Measurements from ENCODE around the gene ZFYVE27. TPM values are rescaled to one million over a fixed set of nuclear protein-coding genes. Genes with fewer than 3 reads are reported as not detected.

Gene ZFYVE27
- total RNA-seq, 1 experiment from 2014 or later: 31.7 TPM

DNA sequence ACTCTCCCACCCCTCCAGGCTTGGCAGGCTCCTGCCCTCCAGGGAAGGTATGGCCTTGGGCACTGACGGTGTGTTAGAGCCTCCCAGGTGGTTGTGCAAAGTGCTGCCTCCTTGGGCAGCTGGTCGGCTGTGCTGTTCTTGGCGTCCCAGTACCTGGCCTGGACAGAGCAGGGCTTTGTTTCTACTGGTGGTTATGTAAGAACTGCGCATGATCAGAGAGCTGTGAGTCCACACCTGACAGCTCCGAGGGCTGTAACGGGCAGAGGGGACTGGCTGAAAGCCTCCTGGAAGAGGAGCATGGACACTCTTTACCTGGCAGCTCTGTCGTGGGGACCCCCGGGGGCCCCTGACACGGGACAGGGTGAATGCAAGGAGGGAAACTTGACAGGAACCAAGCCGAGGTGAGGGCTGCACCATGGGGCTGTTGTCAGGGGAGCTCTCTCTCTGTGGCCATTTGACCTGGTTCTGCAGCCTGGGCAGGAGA lies 37.9 kb downstream of the ZFYVE27 start:
- peaks cover 6% of the 10 kb centered on the region for H3K4me1 ChIP-seq (ENCODE audit: insufficient read depth, low read length, poor library complexity, severe bottlenecking)
- no peak overlapping the region for H3K4me3 ChIP-seq (ENCODE audit: low read depth, low read length, poor library complexity, severe bottlenecking)
- ChIA-PET CTCF (interaction anchor here (0.8 kb wide), 1 partner anchor 14 kb away, joined by 3 read pairs; no protein-coding TSS in a partner anchor), POLR2A (ENCODE audit: low non-redundant PET) (no interaction called here)
- H3K27me3 ChIP-seq (replicated peaks; ENCODE audit: insufficient read depth, low read depth, low read length, poor library complexity): peaks cover 39% of the 10 kb centered on the region
- H3K36me3 ChIP-seq (ENCODE audit: insufficient read depth, low read length, poor library complexity, severe bottlenecking): no peaks in the 10 kb centered on the region
- TF ChIP-seq EZH2 (IDR thresholded peaks at IDR 0.05; ENCODE audit: borderline replicate concordance, low read depth, low read length, poor library complexity, severe bottlenecking): no peak
- TF ChIP-seq, protein P1, sequence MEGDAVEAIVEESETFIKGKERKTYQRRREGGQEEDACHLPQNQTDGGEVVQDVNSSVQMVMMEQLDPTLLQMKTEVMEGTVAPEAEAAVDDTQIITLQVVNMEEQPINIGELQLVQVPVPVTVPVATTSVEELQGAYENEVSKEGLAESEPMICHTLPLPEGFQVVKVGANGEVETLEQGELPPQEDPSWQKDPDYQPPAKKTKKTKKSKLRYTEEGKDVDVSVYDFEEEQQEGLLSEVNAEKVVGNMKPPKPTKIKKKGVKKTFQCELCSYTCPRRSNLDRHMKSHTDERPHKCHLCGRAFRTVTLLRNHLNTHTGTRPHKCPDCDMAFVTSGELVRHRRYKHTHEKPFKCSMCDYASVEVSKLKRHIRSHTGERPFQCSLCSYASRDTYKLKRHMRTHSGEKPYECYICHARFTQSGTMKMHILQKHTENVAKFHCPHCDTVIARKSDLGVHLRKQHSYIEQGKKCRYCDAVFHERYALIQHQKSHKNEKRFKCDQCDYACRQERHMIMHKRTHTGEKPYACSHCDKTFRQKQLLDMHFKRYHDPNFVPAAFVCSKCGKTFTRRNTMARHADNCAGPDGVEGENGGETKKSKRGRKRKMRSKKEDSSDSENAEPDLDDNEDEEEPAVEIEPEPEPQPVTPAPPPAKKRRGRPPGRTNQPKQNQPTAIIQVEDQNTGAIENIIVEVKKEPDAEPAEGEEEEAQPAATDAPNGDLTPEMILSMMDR (conservative IDR thresholded peaks at IDR 0.05; ENCODE audit: low read depth, low read length): no peak
- no peaks in the 10 kb centered on the region for H3K9me3 ChIP-seq (ENCODE audit: low read depth, low read length, poor library complexity, severe bottlenecking)
- H3K27ac ChIP-seq (ENCODE audit: low read depth, low read length, poor library complexity, severe bottlenecking): no peak overlapping the region
- BruUV-seq (replicated peaks): no TSS peak
- DNase-seq (ENCODE audit: low spot score): no peak
- intact Hi-C loops (cut with micrococcal nuclease; ENCODE audit: unreplicated experiment): no loop called here

DNA sequence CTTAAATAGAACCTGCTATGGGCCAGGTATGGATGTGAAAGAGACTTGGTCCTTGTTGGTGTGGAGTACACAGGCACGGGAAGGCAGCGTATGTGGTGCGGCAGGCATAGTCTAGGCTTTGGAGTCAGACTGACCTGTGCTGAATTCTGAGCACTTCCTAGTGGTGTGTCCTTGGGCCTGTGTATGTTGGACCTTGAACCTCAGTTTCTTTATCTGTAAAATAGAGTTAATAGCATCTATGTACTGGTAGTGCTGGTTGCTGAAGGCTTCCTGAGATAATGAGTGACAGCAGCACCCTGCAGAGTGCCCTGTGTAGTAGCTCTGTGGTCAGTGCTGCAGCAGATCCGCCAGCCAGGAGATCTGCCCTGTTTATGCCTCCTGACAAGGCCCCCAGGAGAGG lies 40.2 kb downstream of the ZFYVE27 start:
- POLR2A ChIA-PET (ENCODE audit: low non-redundant PET): no interaction called here
- Histone ChIP-seq H3K36me3 (ENCODE audit: insufficient read depth, low read length, poor library complexity, severe bottlenecking) (no peaks in the 10 kb centered on the region), H3K9me3 (ENCODE audit: low read depth, low read length, poor library complexity, severe bottlenecking) (no peaks in the 10 kb centered on the region), H3K27ac (ENCODE audit: low read depth, low read length, poor library complexity, severe bottlenecking) (no peak overlapping the region), H3K4me3 (ENCODE audit: low read depth, low read length, poor library complexity, severe bottlenecking) (no peak overlapping the region), H3K27me3 (replicated peaks; ENCODE audit: insufficient read depth, low read depth, low read length, poor library complexity) (peaks cover 18% of the 10 kb centered on the region), H3K4me1 (ENCODE audit: insufficient read depth, low read length, poor library complexity, severe bottlenecking) (peaks cover 12% of the 10 kb centered on the region)
- intact Hi-C loops (cut with micrococcal nuclease; ENCODE audit: unreplicated experiment): no loop called here
- DNase-seq (ENCODE audit: low spot score): no peak
- BruUV-seq (replicated peaks): no TSS peak
- CTCF ChIA-PET: no interaction called here
- no peak for TF ChIP-seq EZH2 (IDR thresholded peaks at IDR 0.05; ENCODE audit: borderline replicate concordance, low read depth, low read length, poor library complexity, severe bottlenecking)
- TF ChIP-seq, protein P1 (conservative IDR thresholded peaks at IDR 0.05; ENCODE audit: low read depth, low read length): no peak

DNA sequence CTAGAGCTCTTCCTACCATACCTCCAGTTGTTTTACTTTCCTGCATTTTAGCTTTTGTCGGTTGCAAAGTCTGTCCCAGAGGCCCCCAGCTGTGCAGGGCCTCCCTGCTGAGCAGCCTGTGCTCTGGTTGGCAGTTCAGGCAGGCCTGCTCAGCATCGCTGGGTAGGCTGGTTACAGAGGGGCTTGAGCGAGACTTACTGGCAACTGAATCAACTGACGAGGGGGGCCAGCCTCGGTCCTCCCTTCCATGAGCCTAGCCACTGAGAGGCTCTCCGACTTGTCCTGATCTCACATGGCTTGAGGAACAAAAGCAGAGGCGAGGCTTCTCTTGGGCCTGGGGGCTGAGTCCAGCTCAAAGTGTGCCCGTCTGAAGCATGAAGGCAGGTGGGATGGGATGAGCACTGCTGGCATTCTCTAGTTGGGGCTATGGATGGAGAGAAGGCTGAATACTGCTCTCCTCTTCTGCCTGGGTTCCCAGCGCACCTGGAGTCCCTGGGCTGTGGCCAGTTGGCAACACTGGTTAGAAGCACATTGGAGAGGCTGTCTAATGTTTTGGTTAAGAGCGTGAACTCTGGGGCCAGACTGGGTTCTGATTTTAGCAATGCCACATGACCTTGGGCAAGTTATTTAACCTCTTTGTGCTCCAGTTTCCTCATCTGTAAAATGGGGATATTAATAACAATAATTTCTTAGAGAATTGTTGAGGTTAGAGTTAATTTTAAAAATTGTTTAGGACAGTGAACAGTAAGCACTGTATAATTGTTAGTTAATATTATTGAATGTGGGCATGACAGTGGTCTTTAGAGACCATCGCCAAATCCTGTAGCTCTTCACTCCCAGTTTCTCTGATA lies 41.7 kb downstream of the ZFYVE27 start:
- no peak overlapping the region for H3K27ac ChIP-seq (ENCODE audit: low read depth, low read length, poor library complexity, severe bottlenecking)
- CTCF ChIA-PET: interaction anchor here (0.6 to 0.7 kb wide), 2 partner anchors 71 to 79 kb away, joined by 4 to 6 read pairs; partner anchors contain the start of gene GOLGA7B
- DNase-seq (ENCODE audit: low spot score): peak; percentile 64
- H3K9me3 ChIP-seq (ENCODE audit: low read depth, low read length, poor library complexity, severe bottlenecking): no peaks in the 10 kb centered on the region
- BruUV-seq (replicated peaks): no TSS peak
- POLR2A ChIA-PET (ENCODE audit: low non-redundant PET): no interaction called here
- intact Hi-C loops (cut with micrococcal nuclease; ENCODE audit: unreplicated experiment): no loop called here
- peaks cover 3% of the 10 kb centered on the region for H3K27me3 ChIP-seq (replicated peaks; ENCODE audit: insufficient read depth, low read depth, low read length, poor library complexity)
- no peaks in the 10 kb centered on the region for H3K36me3 ChIP-seq (ENCODE audit: insufficient read depth, low read length, poor library complexity, severe bottlenecking)
- H3K4me1 ChIP-seq (ENCODE audit: insufficient read depth, low read length, poor library complexity, severe bottlenecking): peaks cover 12% of the 10 kb centered on the region
- H3K4me3 ChIP-seq (ENCODE audit: low read depth, low read length, poor library complexity, severe bottlenecking): no peak overlapping the region
- TF ChIP-seq, protein P1 (conservative IDR thresholded peaks at IDR 0.05; ENCODE audit: low read depth, low read length): no peak
- no peak for TF ChIP-seq EZH2 (IDR thresholded peaks at IDR 0.05; ENCODE audit: borderline replicate concordance, low read depth, low read length, poor library complexity, severe bottlenecking)

All from A673 (cell line).